ENCODE data around the gene CPNE8. TPM values are rescaled to one million over a fixed set of nuclear protein-coding genes. Genes with fewer than 3 reads are reported as not detected.

Gene CPNE8
- total RNA-seq, 1 experiment from 2014 or later: 7.2 TPM

GRCh38 chr12:38912116-38912515 lies 6.7 kb upstream of the CPNE8 start:
- intact Hi-C loops (cut with micrococcal nuclease): no loop called here
- CTCF ChIA-PET: no interaction called here

GRCh38 chr12:38911611-38912010 lies 6.2 kb upstream of the CPNE8 start:
- H3K36me3 ChIP-seq (ENCODE audit: low read depth, low read length): no peaks in the 10 kb centered on the region
- no peaks in the 10 kb centered on the region for H3K79me2 ChIP-seq (ENCODE audit: low read length)
- DNase-seq (peak; percentile 11), ATAC-seq (0 out of 2 replicates have a peak, but pooled peaks have one; percentile 21)
- H4K20me1 ChIP-seq (ENCODE audit: low read length): no peaks in the 10 kb centered on the region
- H2AFZ ChIP-seq (ENCODE audit: low read length): no peak overlapping the region
- POLR2A ChIA-PET (ENCODE audit: unreplicated experiment): no interaction called here
- CTCF ChIA-PET: no interaction called here
- no peak overlapping the region for H3K4me3 ChIP-seq (ENCODE audit: low read length)
- no peaks in the 10 kb centered on the region for H3K9me2 ChIP-seq (replicated peaks; ENCODE audit: low read length)
- TF ChIP-seq EZH2phosphoT487 (IDR thresholded peaks at IDR 0.05; ENCODE audit: borderline replicate concordance, low read length): no peak
- peak; percentile 44 for TF ChIP-seq CTCF (conservative IDR thresholded peaks at IDR 0.05; ENCODE audit: low read depth, low read length)
- intact Hi-C loops (cut with micrococcal nuclease): no loop called here
- H3K9me3 ChIP-seq (ENCODE audit: low read length): no peaks in the 10 kb centered on the region
- no peak overlapping the region for H3K27ac ChIP-seq (ENCODE audit: low read length)
- no peaks in the 10 kb centered on the region for H3K27me3 ChIP-seq (ENCODE audit: low read length)
- H3K4me1 ChIP-seq (ENCODE audit: insufficient read depth, low read length): no peaks in the 10 kb centered on the region
- BruUV-seq (replicated peaks): no TSS peak
- no peak overlapping the region for H3K4me2 ChIP-seq (ENCODE audit: low read length)
- H3K9ac ChIP-seq (ENCODE audit: low read length): no peak overlapping the region
- no peaks in the 10 kb centered on the region for H3F3A ChIP-seq (ENCODE audit: low read length, unreplicated experiment)

More at GRCh38 chr12:38912116-38912515, 6.7 kb upstream of the CPNE8 start:
- Histone ChIP-seq H3K27ac (ENCODE audit: low read length) (no peak overlapping the region), H3F3A (ENCODE audit: low read length, unreplicated experiment) (no peaks in the 10 kb centered on the region), H3K9ac (ENCODE audit: low read length) (no peak overlapping the region), H4K20me1 (ENCODE audit: low read length) (no peaks in the 10 kb centered on the region), H3K27me3 (ENCODE audit: low read length) (no peaks in the 10 kb centered on the region), H3K4me1 (ENCODE audit: insufficient read depth, low read length) (no peaks in the 10 kb centered on the region), H2AFZ (ENCODE audit: low read length) (no peak overlapping the region), H3K4me3 (ENCODE audit: low read length) (no peak overlapping the region), H3K9me3 (ENCODE audit: low read length) (no peaks in the 10 kb centered on the region), H3K36me3 (ENCODE audit: low read depth, low read length) (no peaks in the 10 kb centered on the region), H3K79me2 (ENCODE audit: low read length) (no peaks in the 10 kb centered on the region), H3K4me2 (ENCODE audit: low read length) (no peak overlapping the region), H3K9me2 (replicated peaks; ENCODE audit: low read length) (no peaks in the 10 kb centered on the region)
- TF ChIP-seq CTCF (conservative IDR thresholded peaks at IDR 0.05; ENCODE audit: low read depth, low read length) (no peak), EZH2phosphoT487 (IDR thresholded peaks at IDR 0.05; ENCODE audit: borderline replicate concordance, low read length) (no peak), EZH2 (IDR thresholded peaks at IDR 0.05; ENCODE audit: low read length, unreplicated experiment) (no peak)
- POLR2A ChIA-PET (ENCODE audit: unreplicated experiment): interaction anchor here (0.5 kb wide), 1 partner anchor 12 kb away, joined by 3 read pairs; no protein-coding TSS in a partner anchor
- BruUV-seq (replicated peaks): no TSS peak
- DNase-seq: no peak
- no peak for ATAC-seq

- POLR2A ChIA-PET (ENCODE audit: unreplicated experiment): interaction anchor here (0.6 kb wide), 1 partner anchor 14 kb away, joined by 6 read pairs; no protein-coding TSS in a partner anchor
- H3K27ac ChIP-seq (ENCODE audit: low read length): no peak overlapping the region
- H3K9me2 ChIP-seq (replicated peaks; ENCODE audit: low read length): no peaks in the 10 kb centered on the region
Measured at GRCh38 chr12:38907201-38907923, 2.0 kb upstream of the CPNE8 start.

More at GRCh38 chr12:38907201-38907923, 2.0 kb upstream of the CPNE8 start:
- no peak for ATAC-seq
- H3F3A ChIP-seq (ENCODE audit: low read length, unreplicated experiment): no peaks in the 10 kb centered on the region
- H3K9me3 ChIP-seq (ENCODE audit: low read length): no peaks in the 10 kb centered on the region
- H3K4me3 ChIP-seq (ENCODE audit: low read length): peak overlapping the region; percentile 83
- intact Hi-C loops (cut with micrococcal nuclease): loop anchor here (2.0 to 10.0 kb wide), 5 partner anchors 243 to 850 kb away; no protein-coding TSS in a partner anchor
- no peaks in the 10 kb centered on the region for H3K27me3 ChIP-seq (ENCODE audit: low read length)
- peak; percentile 2 for DNase-seq
- CTCF ChIA-PET: interaction anchor here (0.6 to 2.9 kb wide), 8 partner anchors 11 to 366 kb away, joined by 3 to 19 read pairs (median 3); no protein-coding TSS in a partner anchor
- peak overlapping the region; percentile 94 for H3K4me2 ChIP-seq (ENCODE audit: low read length)
- H3K79me2 ChIP-seq (ENCODE audit: low read length): peaks cover 16% of the 10 kb centered on the region
- H3K4me1 ChIP-seq (ENCODE audit: insufficient read depth, low read length): peaks cover 18% of the 10 kb centered on the region
- no TSS peak for BruUV-seq (replicated peaks)
- H3K9ac ChIP-seq (ENCODE audit: low read length): peak overlapping the region; percentile 44; the same call in 1 of the 2 replicates
- no peak for TF ChIP-seq CTCF (conservative IDR thresholded peaks at IDR 0.05; ENCODE audit: low read depth, low read length)
- TF ChIP-seq EZH2 (IDR thresholded peaks at IDR 0.05; ENCODE audit: low read length, unreplicated experiment): no peak
- TF ChIP-seq EZH2phosphoT487 (IDR thresholded peaks at IDR 0.05; ENCODE audit: borderline replicate concordance, low read length): no peak
- H3K36me3 ChIP-seq (ENCODE audit: low read depth, low read length): no peaks in the 10 kb centered on the region
- no peaks in the 10 kb centered on the region for H4K20me1 ChIP-seq (ENCODE audit: low read length)
- H2AFZ ChIP-seq (ENCODE audit: low read length): peak overlapping the region; percentile 94

All from PC-3 (cell line).